ENCODE measurements around the gene DCHS2.

DCHS2 gene

GRCh38 chr4:154473497-154473896 lies 18.1 kb downstream of the DCHS2 start:
- no peak for DNase-seq (ENCODE audit: low read depth, low spot score)
- H3K4me3 ChIP-seq (ENCODE audit: insufficient read length, low read depth), result no peak overlapping the region
- H3K4me1 ChIP-seq (ENCODE audit: insufficient read depth, insufficient read length), result no peaks in the 10 kb centered on the region
- H3K9me3 ChIP-seq (ENCODE audit: insufficient read depth, low read length), result no peaks in the 10 kb centered on the region
- H3K27me3 ChIP-seq (ENCODE audit: insufficient read depth, insufficient read length), result no peaks in the 10 kb centered on the region
- no peak overlapping the region for H3K9ac ChIP-seq (ENCODE audit: insufficient read length, low read depth)
- no peak for TF ChIP-seq YY1 (IDR thresholded peaks at IDR 0.05; ENCODE audit: insufficient read depth, insufficient read length)
- TF ChIP-seq ZNF274 (IDR thresholded peaks at IDR 0.05; ENCODE audit: low read depth, low read length), result no peak
- TF ChIP-seq SUZ12 (IDR thresholded peaks at IDR 0.05; ENCODE audit: extremely low read depth, insufficient read depth, insufficient read length), result no peak
- no peaks in the 10 kb centered on the region for H3K36me3 ChIP-seq (ENCODE audit: insufficient read depth, insufficient read length, low read length)

- no peaks in the 10 kb centered on the region for H3K4me1 ChIP-seq (ENCODE audit: insufficient read depth, insufficient read length)
- DNase-seq (ENCODE audit: low read depth, low spot score), result no peak
Measured at GRCh38 chr4:154472858-154473257, 18.7 kb downstream of the DCHS2 start.

GRCh38 chr4:154471526-154472331 lies 19.9 kb downstream of the DCHS2 start:
- no peak overlapping the region for H3K4me3 ChIP-seq (ENCODE audit: insufficient read length, low read depth)
- H3K36me3 ChIP-seq (ENCODE audit: insufficient read depth, insufficient read length, low read length), result no peaks in the 10 kb centered on the region
- no peaks in the 10 kb centered on the region for H3K4me1 ChIP-seq (ENCODE audit: insufficient read depth, insufficient read length)
- no peaks in the 10 kb centered on the region for H3K27me3 ChIP-seq (ENCODE audit: insufficient read depth, insufficient read length)
- no peaks in the 10 kb centered on the region for H3K9me3 ChIP-seq (ENCODE audit: insufficient read depth, low read length)
- no peak for DNase-seq (ENCODE audit: low read depth, low spot score)
- no peak for TF ChIP-seq SUZ12 (IDR thresholded peaks at IDR 0.05; ENCODE audit: extremely low read depth, insufficient read depth, insufficient read length)
- no peak for TF ChIP-seq YY1 (IDR thresholded peaks at IDR 0.05; ENCODE audit: insufficient read depth, insufficient read length)
- no peak for TF ChIP-seq ZNF274 (IDR thresholded peaks at IDR 0.05; ENCODE audit: low read depth, low read length)
- H3K9ac ChIP-seq (ENCODE audit: insufficient read length, low read depth), result no peak overlapping the region

More at GRCh38 chr4:154472858-154473257, 18.7 kb downstream of the DCHS2 start:
- no peaks in the 10 kb centered on the region for H3K36me3 ChIP-seq (ENCODE audit: insufficient read depth, insufficient read length, low read length)
- no peaks in the 10 kb centered on the region for H3K27me3 ChIP-seq (ENCODE audit: insufficient read depth, insufficient read length)
- no peak for TF ChIP-seq YY1 (IDR thresholded peaks at IDR 0.05; ENCODE audit: insufficient read depth, insufficient read length)
- TF ChIP-seq ZNF274 (IDR thresholded peaks at IDR 0.05; ENCODE audit: low read depth, low read length), result no peak
- no peak for TF ChIP-seq SUZ12 (IDR thresholded peaks at IDR 0.05; ENCODE audit: extremely low read depth, insufficient read depth, insufficient read length)
- H3K4me3 ChIP-seq (ENCODE audit: insufficient read length, low read depth), result no peak overlapping the region
- no peaks in the 10 kb centered on the region for H3K9me3 ChIP-seq (ENCODE audit: insufficient read depth, low read length)
- no peak overlapping the region for H3K9ac ChIP-seq (ENCODE audit: insufficient read length, low read depth)

GRCh38 chr4:154471032-154471431 lies 20.6 kb downstream of the DCHS2 start:
- H3K9ac ChIP-seq (ENCODE audit: insufficient read length, low read depth), result no peak overlapping the region
- H3K36me3 ChIP-seq (ENCODE audit: insufficient read depth, insufficient read length, low read length), result no peaks in the 10 kb centered on the region
- TF ChIP-seq SUZ12 (IDR thresholded peaks at IDR 0.05; ENCODE audit: extremely low read depth, insufficient read depth, insufficient read length), result no peak
- no peak for TF ChIP-seq ZNF274 (IDR thresholded peaks at IDR 0.05; ENCODE audit: low read depth, low read length)
- TF ChIP-seq YY1 (IDR thresholded peaks at IDR 0.05; ENCODE audit: insufficient read depth, insufficient read length), result no peak
- no peaks in the 10 kb centered on the region for H3K9me3 ChIP-seq (ENCODE audit: insufficient read depth, low read length)
- H3K27me3 ChIP-seq (ENCODE audit: insufficient read depth, insufficient read length), result no peaks in the 10 kb centered on the region
- H3K4me3 ChIP-seq (ENCODE audit: insufficient read length, low read depth), result no peak overlapping the region
- DNase-seq (ENCODE audit: low read depth, low spot score), result no peak
- H3K4me1 ChIP-seq (ENCODE audit: insufficient read depth, insufficient read length), result no peaks in the 10 kb centered on the region

GRCh38 chr4:154467886-154468285 lies 23.7 kb downstream of the DCHS2 start:
- Histone ChIP-seq H3K9ac (ENCODE audit: insufficient read length, low read depth) (no peak overlapping the region), H3K4me1 (ENCODE audit: insufficient read depth, insufficient read length) (no peaks in the 10 kb centered on the region), H3K36me3 (ENCODE audit: insufficient read depth, insufficient read length, low read length) (no peaks in the 10 kb centered on the region), H3K4me3 (ENCODE audit: insufficient read length, low read depth) (no peak overlapping the region), H3K9me3 (ENCODE audit: insufficient read depth, low read length) (no peaks in the 10 kb centered on the region), H3K27me3 (ENCODE audit: insufficient read depth, insufficient read length) (no peaks in the 10 kb centered on the region)
- TF ChIP-seq ZNF274 (IDR thresholded peaks at IDR 0.05; ENCODE audit: low read depth, low read length), result no peak
- no peak for TF ChIP-seq YY1 (IDR thresholded peaks at IDR 0.05; ENCODE audit: insufficient read depth, insufficient read length)
- TF ChIP-seq SUZ12 (IDR thresholded peaks at IDR 0.05; ENCODE audit: extremely low read depth, insufficient read depth, insufficient read length), result no peak
- DNase-seq (ENCODE audit: low read depth, low spot score), result no peak

- DNase-seq (ENCODE audit: low read depth, low spot score), result no peak
- no peak overlapping the region for H3K4me3 ChIP-seq (ENCODE audit: insufficient read length, low read depth)
- H3K4me1 ChIP-seq (ENCODE audit: insufficient read depth, insufficient read length), result no peaks in the 10 kb centered on the region
- no peaks in the 10 kb centered on the region for H3K27me3 ChIP-seq (ENCODE audit: insufficient read depth, insufficient read length)
- no peak for TF ChIP-seq YY1 (IDR thresholded peaks at IDR 0.05; ENCODE audit: insufficient read depth, insufficient read length)
- no peak for TF ChIP-seq SUZ12 (IDR thresholded peaks at IDR 0.05; ENCODE audit: extremely low read depth, insufficient read depth, insufficient read length)
- TF ChIP-seq ZNF274 (IDR thresholded peaks at IDR 0.05; ENCODE audit: low read depth, low read length), result no peak
- H3K9ac ChIP-seq (ENCODE audit: insufficient read length, low read depth), result no peak overlapping the region
- H3K36me3 ChIP-seq (ENCODE audit: insufficient read depth, insufficient read length, low read length), result no peaks in the 10 kb centered on the region
- no peaks in the 10 kb centered on the region for H3K9me3 ChIP-seq (ENCODE audit: insufficient read depth, low read length)
Measured at GRCh38 chr4:154466336-154466735, 25.3 kb downstream of the DCHS2 start.

- TF ChIP-seq SUZ12 (IDR thresholded peaks at IDR 0.05; ENCODE audit: extremely low read depth, insufficient read depth, insufficient read length) (no peak), ZNF274 (IDR thresholded peaks at IDR 0.05; ENCODE audit: low read depth, low read length) (no peak), YY1 (IDR thresholded peaks at IDR 0.05; ENCODE audit: insufficient read depth, insufficient read length) (no peak)
- Histone ChIP-seq H3K4me3 (ENCODE audit: insufficient read length, low read depth) (no peak overlapping the region), H3K36me3 (ENCODE audit: insufficient read depth, insufficient read length, low read length) (no peaks in the 10 kb centered on the region), H3K9me3 (ENCODE audit: insufficient read depth, low read length) (no peaks in the 10 kb centered on the region), H3K9ac (ENCODE audit: insufficient read length, low read depth) (no peak overlapping the region), H3K27me3 (ENCODE audit: insufficient read depth, insufficient read length) (no peaks in the 10 kb centered on the region), H3K4me1 (ENCODE audit: insufficient read depth, insufficient read length) (no peaks in the 10 kb centered on the region)
- no peak for DNase-seq (ENCODE audit: low read depth, low spot score)
Measured at GRCh38 chr4:154465085-154465484, 26.5 kb downstream of the DCHS2 start.

Measured in NT2/D1 (cell line).